HG03354 (cell line): Measurements from ENCODE around the gene TRIM45.
"Not testable (repeated sequence)": the region's sequence is repeated elsewhere in the genome, so short reads cannot be mapped to it uniquely, and the experiment has no call there.

Source experiments
- ATAC-seq: cut with Tn5 transposase; IDR thresholded peaks from one replicate; pipeline ENCODE4 v1.9.1; 2021; ENCODE audit warnings: mild to moderate bottlenecking; ENCODE audit not compliant: unreplicated experiment, poor library complexity, severe bottlenecking

The TRIM45 gene

DNA sequence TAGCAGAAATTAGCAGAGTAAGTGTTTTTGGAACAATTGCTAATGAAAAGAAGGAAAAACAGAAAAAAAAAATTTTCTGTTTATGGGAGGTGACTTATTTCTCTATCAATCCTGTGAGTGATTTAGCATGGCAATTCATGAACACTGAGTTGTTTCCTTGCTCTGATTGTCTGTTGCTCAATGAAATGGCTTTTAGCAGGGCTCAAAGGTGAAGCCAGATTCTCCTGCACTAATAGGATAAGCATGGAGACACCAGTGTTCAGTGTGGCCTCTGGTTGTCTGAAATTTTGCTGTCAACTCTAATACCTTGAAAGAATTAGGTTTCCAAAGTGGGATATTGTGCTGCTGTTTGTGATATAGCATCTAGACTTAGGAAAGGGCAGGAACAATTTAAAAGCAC is 15.8 kb downstream of the TRIM45 start:
- no peak for ATAC-seq

DNA sequence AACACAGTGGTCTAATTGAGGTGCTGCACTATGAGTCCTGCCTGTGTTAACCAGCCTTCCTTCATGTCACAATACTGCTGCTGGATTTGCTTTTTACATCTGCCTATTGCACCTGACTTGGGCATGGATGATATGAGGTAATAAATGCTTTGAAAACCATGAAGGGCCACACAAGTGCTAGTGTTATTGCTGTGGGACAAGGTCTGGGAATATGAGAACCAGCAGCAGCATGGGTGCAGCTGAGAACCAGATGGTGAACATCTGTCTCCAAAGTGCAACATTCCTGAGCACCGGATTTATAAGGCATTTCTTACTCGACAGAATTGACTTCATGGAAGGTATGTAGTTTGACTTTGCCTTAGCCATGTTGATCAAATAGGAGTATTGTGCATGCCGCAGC is 16.6 kb downstream of the TRIM45 start:
- ATAC-seq: no peak

DNA sequence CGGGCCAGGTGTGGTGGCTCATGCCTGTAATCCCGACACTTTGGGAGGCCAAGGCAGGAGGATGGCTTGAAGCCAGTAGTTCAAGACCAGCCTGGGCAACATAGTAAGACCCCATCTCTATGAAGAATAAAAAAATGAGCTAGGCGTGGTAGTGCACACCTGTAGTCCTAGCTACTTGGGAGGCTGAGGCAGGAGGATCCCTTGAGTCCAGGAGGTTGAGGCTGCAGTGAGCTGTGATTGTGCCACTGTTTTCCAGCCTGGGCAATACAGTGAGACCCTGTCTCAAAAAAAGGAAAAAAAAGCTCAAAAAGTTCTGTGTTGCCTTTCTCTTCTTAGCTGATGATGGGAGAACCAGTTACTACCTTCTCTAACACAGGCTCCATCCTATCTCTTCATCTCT is 19.7 kb downstream of the TRIM45 start:
- ATAC-seq: not testable (repeated sequence)

DNA sequence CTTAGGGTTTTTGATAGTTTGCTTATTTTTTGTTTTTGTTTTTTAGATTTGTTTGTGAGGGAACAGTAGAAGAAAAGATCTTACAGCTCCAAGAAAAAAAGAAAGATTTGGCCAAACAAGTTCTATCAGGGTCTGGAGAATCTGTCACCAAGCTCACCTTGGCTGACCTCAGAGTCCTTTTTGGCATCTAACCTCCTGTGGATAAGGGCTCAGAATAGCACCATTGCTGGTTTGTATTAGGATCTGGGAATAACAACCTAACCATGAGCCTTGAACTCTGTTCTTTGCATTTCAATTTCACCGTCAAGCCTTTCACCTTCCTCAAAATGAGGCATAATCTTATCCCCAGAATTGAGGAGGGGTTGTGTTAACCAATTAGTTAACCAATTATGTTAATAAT is 20.2 kb downstream of the TRIM45 start:
- ATAC-seq: no peak

DNA sequence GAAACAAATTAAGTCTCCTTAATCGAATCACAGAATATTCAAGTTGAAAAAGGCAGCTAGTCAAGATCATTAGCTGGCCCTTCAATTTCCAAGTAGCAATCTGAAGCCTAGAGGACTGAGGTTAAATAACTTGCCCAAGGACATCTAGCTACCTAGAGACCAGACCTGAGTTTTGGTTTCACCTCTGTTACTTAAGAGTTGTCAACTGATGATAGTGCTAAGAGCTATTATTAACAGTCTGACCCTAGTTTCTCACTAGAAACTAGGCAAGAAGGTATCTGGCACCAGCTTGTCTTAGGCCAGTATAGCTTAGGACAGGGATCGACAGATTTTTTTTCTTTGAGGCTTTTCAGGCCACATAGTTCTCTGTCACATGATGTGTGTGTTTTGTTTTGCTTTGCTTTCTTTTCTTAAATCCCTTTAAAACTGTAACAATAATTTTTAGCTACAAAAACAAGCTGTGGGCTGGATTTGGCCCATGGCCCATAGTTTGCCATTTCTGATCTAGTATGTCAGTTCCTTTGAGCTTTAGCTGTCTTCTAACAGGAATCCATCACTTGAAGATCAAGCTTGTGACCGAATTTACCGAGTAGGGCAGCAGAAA is 23.2 kb downstream of the TRIM45 start:
- ATAC-seq: no peak

DNA sequence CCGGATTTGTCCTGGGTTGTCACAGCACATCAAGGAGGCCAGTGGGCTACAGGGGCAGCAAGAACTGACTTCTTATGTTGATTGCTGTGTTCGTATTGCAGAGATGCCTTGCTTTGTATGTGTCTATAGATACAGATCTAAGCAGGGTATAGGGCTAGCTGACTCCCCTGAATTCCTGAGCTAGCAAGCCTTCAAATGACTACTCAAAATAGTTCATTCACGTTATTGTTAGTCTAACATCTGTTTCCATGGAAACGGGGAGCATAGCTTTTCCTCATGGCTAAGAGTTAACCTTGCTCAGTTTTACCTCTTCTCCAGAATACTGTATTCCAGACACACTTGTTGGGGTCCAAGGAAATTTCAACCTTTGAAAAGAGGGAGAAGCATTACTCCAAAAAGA is 24.1 kb downstream of the TRIM45 start:
- no peak for ATAC-seq

DNA sequence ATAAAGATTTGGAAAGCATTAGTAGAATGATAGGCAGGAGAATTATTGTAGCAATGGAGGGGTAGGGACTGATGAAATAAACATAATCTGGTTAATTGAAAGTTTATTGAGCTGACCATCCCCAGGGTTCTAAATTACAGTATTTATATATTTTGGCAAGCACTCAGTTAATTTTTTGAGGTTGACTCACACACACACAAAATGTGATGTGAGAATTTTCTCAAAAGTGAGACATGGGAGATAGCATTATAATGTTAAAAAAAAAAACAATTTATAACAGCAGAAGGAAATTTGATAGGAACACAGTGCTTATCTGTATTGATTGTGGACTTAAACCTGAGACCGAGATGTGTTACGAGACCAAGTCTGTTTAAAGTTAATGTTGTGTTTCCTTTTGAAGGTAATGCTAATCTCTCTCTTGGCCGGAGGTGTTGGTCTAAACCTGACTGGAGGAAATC is 24.6 kb downstream of the TRIM45 start:
- ATAC-seq: no peak

DNA sequence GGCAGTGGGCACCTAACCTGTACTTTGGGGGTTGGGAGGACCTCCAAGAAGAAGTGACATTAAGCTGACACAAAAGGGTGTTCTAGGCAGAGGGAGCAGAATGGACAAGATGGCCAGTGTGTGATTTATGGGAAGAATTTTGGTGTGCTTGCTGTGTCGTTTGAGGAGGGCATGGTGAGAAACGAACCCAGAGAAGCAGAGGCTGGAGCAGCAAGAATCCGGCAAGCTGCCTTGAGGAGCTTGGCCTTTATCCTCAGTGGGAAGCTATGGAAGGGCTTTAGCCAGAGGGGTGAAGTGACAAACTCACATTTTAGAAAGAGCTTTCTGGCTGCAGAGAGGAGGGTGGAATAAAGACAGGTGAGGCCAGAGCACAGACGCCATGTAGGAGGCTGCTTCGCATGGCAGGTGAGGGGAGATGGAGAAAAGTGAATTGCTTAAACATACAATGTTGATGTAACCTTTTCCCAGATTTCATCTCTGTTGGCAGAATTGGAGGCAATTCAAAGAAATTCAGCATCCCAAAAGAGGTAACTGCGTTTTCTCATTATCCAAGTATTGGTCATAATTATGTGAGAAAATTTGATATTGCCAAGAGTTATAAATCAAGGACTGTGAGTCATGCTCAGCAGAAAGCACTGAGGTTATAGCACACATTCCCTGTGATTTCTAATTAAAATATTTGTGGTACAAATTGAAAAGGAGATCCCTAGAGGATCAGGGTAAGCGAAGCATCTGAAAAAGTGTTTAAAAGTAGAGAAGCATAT is 26.5 kb downstream of the TRIM45 start:
- no peak for ATAC-seq

DNA sequence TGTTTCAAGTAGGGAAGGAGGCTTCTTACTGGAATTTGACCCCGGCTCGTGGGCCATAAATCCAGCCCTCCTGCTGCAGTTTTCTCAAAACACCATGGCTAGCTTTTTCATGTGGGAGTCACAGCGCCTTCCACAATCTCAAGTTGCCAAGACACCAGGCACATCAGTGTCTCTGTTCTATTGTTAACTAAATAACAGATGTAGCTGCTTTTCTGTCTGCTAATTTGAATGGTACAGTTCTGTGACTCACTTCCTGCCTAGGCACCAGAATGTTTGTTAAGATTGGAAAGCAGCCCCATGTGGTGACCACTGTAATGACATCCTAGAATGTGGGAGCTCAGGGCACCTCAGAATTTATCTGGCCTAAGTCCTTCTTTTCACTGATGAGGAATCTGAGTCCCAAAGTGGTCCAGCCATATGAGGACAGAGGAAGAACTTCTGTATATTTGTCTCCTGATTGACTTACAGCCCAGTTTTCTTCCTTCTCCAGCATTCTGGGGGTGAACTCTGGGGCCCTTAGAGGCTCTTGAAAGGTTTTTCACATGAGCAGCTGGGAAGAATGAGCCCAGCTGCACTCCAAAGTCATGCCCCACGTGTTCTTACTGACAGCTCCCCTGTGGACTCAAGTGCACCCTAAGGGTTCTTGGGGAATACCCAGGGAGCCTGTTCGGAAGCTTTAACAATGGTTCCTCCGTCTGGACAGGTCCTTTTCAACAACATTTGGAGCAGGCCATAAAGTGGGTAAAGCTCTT is 27.5 kb downstream of the TRIM45 start:
- ATAC-seq: peak; percentile 92

DNA sequence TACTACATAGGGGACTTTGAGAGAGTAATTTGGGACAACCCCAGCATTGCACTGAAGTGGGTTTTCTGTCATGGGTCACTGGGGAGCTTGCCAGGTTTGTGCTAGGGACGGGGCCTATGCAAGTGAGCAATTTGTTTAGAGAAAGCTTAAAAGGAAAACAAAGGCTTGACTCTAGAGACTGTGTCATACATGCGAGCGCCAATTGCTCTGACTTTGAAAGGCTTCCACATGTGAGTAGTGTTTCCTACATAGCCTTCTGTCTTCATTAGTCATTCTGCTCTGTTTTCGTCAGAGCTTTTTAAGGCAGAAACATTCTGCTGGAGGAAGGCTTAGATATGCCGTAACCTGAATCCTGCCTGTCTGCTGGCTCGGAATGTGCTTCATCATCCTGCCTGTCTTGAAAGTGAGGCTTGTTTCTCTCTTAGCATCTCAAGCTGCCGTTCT is 28.4 kb downstream of the TRIM45 start:
- no peak for ATAC-seq

DNA sequence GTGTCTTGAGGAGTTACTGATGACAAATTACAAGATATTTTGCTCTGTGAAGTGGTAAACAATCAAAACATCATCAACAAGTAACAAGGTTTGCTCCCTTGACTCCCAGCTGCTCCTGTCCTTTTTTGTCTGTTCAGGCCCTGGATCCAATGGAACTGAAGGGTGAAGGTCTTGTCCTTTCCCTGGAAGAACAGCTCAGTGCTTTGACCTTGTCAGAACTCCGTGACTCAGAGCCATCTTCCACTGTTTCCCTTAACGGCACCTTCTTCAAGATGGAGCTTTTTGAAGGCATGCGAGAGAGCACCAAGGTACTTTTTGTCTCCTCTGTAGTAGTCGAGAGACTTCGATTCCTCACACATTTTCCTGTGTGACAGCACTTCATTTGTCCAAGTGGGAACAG is 29.0 kb downstream of the TRIM45 start:
- no peak for ATAC-seq

DNA sequence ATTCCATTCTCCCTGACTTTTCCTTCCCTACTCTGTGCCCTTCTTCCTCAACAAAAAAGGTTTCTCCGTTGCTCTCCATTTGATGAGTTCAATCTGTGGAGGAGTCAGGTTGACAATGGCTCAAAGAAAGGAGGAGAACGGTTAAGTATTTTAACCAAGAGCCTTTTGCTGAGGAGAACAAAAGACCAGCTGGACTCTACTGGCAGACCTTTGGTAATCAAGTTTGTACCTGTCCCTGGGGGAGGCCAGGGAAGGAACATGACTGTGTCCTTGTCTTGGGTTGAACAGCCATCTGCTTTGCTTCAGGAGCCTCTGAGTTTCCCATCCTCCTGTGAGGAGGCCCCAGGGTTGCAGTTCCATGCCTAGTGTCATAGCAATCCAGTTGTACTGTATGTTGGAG is 31.6 kb downstream of the TRIM45 start:
- ATAC-seq: no peak

DNA sequence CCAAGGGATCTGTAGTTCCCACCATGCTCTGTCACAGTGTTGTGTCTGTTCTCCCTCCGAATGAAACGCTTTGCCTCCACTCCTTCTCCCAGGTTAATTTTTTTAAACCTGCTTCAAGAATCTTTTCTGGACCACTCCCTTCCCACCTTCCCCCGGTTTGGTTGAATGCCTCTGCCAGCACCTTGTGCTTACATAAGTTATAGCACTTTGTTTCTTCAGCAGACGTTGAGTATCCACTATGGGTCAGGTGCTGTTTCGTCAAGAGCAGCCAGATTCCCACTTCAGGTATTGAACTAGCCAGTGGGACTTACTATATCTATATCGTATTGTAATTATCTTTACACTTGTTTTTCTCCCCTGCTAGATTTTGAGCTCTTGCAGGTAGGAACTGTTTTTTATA is 33.9 kb downstream of the TRIM45 start:
- ATAC-seq: no peak

DNA sequence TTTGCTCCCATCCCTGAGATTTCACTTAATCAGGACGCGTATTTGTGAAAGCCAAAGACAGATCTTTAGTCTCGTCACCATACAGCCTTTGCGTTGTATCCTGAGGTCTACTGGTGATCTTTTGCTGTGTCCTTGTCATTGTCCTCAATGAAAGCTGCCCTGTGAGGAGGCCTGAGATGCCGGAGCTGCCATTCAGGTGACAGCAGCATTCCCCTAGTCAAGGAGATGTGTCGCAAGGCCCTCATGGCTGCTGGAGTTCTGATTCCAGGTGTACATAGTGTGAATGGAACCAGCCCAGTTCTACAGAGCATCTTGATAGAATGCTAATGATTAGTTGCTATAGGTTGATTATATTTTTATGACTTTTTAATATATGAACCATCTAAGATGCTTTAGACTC is 37.3 kb downstream of the TRIM45 start:
- ATAC-seq: no peak

DNA sequence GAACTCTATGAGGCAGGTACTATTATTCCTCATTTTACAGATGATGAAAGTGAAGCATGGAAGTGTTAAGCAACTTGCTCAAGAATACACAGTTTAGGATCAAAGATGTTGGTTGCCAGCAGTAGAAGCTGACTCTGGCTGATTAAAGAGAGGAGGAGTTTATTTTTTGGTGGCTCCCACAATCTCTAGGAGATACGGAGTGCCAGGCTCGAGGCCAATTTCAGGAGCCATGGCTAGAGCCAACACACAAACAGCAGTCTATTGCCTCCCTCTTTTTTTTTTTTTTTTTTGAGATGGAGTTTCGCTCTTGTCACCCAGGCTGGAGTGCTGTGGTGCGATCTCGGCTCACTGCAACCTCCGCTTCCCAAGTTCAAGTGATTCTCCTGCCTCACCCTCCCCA is 41.8 kb downstream of the TRIM45 start:
- ATAC-seq: no peak

DNA sequence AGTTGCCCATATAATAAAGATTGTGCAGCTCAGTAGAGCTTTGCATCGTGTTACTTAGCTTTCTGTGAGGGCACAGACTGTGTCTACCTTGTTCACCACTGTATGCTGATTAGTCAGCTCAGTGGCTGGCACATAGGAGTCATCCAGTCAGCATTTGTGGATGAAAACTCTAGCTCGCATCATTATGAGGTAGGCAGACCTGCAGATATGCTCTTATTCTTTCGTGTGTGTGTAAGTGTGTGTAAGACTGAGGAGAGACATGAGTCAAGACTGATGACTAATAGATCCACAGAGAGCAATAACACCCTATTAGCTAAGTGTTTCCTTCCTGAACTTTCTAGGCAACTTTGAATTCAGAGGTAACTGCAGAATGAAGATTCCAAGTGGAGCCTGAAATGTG is 44.3 kb downstream of the TRIM45 start:
- no peak for ATAC-seq

DNA sequence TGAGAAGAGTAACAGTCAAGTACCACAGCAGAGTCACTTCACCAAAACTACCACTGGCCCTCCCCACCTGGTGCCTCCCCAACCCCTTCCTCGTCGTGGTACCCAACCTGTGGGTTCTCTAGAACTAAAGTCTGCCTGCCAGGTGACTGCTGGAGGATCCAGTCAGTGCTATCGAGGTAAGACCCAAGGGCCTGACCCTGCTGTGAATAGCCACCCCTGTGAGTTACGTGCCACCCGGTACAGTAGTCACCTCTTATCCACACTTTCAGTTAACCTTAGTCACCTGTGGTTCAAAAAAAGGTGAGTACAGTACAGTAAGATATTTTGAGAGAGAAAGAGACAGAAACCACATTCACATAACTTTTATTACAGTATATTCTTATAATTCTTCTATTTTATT is 44.9 kb downstream of the TRIM45 start:
- ATAC-seq: no peak

DNA sequence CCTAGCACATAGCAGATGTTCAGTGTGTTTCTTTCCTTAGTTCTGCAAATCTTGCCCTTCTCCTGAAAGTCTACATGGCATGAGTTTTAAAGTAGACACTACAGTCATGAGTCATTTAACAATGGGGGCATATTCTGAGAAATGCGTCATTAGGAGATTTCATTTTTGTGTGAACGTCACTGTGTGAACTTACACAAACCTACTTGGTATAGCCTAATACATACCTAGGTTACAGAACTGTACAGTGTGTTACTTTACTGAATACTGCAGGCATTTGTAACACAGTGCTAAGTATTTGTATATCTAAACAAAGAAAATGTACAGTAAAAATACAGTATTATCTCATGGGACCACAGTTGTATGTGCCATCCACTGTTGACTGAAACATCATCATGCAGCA is 51.4 kb downstream of the TRIM45 start:
- ATAC-seq: no peak

DNA sequence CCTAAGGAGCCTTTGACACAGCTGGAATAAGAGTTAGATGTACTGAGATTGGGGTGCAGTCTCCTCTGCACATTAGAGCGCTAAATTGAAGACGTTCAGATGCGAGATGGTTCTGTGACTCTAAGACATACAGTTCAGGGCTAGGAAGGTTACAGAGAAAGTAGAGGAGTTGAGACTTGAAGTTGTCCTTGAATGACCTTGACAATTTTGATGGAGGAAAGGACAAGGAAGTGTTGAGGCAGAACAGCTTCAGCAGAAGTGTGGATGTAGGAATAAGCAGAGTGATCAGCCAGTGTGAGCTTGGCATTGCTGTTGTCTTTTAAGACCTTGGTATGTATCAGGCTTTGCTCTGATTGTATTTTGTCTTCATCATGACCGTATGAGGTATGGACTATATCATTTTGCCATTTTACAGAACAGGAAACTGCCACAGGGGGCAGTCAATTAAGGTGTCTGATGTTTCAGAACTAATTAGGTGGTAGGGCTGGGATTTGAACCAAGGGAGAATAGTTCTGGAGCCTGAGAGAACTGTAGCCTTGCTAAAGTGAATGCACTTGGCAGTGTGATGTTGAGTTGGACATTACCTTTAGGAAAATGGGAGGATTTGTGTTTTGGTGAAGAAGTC is 52.2 kb downstream of the TRIM45 start:
- no peak for ATAC-seq

DNA sequence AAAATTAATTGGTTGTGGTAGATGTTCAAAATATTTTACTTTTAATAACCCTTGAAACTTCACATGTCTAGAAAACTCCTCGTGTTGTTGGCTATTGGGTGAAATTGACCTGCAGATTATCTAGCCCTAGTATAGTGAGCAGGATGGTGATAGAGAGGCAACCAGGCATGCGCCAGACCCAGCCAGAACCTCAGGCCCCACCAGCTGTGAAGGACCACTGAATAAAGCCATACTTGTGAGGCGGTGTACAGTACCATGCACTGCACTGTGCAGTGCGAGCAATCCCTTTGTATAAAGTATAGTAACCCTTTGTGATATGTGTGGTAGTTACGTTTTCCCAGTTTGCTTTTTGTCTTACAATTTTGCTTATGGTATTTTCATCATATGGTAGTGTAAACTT is 53.0 kb downstream of the TRIM45 start:
- no peak for ATAC-seq
